MG63 (cell line): Measurements from ENCODE around the gene TCF7L2. TPM values are rescaled to one million over a fixed set of nuclear protein-coding genes. Genes with fewer than 3 reads are reported as not detected.

Experiments
- DNase-seq: peaks from one replicate; pipeline ENCODE4 v3.0.0-alpha.2; 2020
- H3K27me3 ChIP-seq: fragments of 250-450 bp; sonication (Bioruptor Pico); 2 replicates; pipeline ENCODE4 v1.5.1; 2020; ENCODE audit warnings: mild to moderate bottlenecking, moderate library complexity
- H3K36me3 ChIP-seq: fragments of 250-450 bp; sonication (Bioruptor Pico); 2 replicates; pipeline ENCODE4 v1.5.1; 2020; ENCODE audit warnings: mild to moderate bottlenecking, moderate library complexity
- H3K4me3 ChIP-seq: fragments of 250-450 bp; sonication (Bioruptor Pico); 2 replicates; pipeline ENCODE4 v1.5.1; 2020; ENCODE audit warnings: mild to moderate bottlenecking, moderate library complexity
- H3K9me3 ChIP-seq: fragments of 250-450 bp; sonication (Bioruptor Pico); 2 replicates; pipeline ENCODE4 v1.5.1; 2020; ENCODE audit warnings: mild to moderate bottlenecking, moderate library complexity
- total RNA-seq: library from RNA; depleted of rRNA; stranded (reverse); fragments of >200 nt; shearing (Covaris generic); gene quantifications from 2 replicates; pipeline ENCODE4 v1.2.3, GENCODE V29; 2014; ENCODE audit warnings: low replicate concordance

TCF7L2 gene
- total RNA-seq, 1 experiment from 2014 or later = 0.89 TPM

DNA sequence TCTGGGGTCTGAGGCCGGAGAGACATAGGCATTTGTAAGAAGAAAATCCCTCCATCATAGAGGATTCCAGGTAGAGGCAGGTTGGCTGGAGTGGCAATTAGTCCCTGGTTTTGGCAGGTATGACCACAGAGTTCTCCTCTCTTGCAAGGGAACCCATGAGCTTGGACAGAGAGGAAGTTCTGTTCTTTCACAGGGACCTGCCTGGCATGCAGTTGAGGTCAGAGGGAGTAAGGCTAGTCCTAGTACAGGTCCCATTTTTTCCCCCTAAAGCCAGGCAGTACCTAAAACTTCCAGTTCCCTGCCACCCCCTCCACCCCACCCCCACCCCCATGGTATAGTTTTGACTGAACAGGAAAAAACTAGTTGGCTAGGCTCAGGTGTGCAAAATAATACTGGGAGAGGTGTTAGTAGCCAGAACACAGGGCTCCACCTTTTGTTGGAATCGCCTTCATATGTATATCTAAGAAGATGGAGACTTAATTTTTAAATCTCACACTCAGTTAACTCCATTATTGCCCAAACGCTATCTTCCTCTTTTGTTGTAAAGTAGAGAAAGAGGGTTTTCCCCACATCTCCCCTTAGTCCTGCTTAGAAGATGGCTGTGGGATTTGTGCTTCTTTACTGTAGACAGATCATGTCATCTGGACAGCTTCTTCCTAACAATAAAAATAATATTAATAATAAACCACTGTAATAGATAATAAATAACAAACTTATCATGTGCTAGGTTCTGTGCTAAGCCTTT, 188.1 kb downstream of the TCF7L2 start:
- H3K9me3 ChIP-seq = no peaks in the 10 kb centered on the region
- H3K4me3 ChIP-seq = no peak overlapping the region
- no peaks in the 10 kb centered on the region for H3K27me3 ChIP-seq
- no peaks in the 10 kb centered on the region; the same call in 1 of the 2 replicates for H3K36me3 ChIP-seq
- no peak for DNase-seq

DNA sequence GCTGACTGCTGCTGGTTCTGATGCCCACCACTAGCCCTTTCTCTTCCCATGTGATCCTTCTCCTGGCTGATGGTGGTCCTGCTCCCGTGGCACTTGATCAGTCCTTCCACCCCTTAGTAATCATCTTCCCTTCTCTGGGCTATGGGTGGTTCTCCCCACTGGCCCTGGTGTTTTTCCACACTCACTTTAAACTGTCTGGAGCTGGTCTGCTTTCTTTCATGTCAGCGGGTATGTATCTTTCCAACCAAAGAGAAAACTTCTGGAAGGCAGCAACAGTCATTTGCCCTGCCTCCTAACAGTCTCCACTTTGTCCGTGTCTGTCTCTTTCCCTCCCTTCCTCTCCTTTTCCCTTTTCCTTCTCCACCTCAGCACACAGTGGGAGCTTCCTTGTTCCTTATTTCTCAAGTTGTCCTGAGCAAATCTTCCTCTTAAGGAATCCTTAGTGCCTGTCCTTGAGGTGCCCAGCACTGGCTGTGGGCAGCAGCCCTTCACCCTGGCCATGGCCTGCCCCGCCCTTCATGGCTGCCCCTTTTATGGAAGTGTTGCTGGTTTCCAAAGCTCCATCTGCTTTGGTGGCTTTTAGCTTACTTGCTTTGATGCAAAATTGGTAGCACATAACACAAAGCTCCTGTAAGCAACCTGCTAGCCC, 189.0 kb downstream of the TCF7L2 start:
- H3K9me3 ChIP-seq = no peaks in the 10 kb centered on the region
- H3K4me3 ChIP-seq = no peak overlapping the region
- no peak for DNase-seq
- no peaks in the 10 kb centered on the region for H3K27me3 ChIP-seq
- H3K36me3 ChIP-seq = no peaks in the 10 kb centered on the region; the same call in 1 of the 2 replicates

GRCh38 chr10:113139699-113140098, 189.7 kb downstream of the TCF7L2 start:
- no peaks in the 10 kb centered on the region for H3K27me3 ChIP-seq
- no peak overlapping the region for H3K4me3 ChIP-seq
- no peaks in the 10 kb centered on the region for H3K9me3 ChIP-seq
- no peak for DNase-seq
- no peaks in the 10 kb centered on the region; the same call in 1 of the 2 replicates for H3K36me3 ChIP-seq

DNA sequence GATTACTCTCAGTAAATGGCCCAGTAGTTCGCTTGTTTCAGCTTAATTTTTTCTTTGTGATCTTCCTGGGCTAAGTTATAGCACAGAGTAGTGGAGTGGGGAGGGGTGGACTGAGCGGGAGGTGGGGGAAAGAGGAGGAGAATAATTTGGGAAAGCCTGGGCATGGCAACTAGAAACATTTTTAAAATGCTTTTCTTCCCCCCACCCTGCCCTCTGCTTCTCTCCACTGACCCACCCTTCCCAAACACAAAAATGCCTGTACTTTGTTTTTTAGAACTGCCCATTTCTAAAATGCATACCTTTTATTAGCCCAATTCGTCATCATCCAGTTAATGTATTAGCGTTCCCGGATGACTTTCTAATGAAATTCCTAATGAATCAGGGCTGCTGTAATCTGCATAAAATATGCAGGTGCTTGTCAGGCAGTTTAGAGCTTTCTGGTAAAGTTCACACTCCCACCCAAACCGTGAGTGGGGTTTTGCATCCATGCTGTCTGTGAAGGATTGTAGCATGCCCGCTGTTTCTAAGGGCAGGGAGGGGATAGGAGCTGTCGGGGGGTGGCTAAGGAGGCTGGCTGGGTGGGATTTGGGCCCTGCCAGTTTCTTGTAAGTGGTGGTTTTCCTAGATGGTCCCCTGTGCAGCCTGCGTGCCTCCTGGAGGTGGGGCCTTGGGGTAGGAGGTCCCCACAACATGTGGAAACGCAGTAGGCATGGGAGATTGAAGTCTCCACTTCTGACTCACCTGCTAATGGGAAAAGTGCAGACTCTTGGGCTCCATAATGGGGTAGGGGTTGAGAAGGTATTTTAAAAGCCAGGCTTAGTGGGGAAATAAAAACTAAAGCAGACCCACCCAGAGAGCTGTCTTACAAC, 190.3 kb downstream of the TCF7L2 start:
- Histone ChIP-seq H3K27me3 (no peaks in the 10 kb centered on the region), H3K4me3 (no peak overlapping the region), H3K36me3 (peaks cover 1% of the 10 kb centered on the region; the same call in 1 of the 2 replicates), H3K9me3 (no peaks in the 10 kb centered on the region)
- DNase-seq = no peak

DNA sequence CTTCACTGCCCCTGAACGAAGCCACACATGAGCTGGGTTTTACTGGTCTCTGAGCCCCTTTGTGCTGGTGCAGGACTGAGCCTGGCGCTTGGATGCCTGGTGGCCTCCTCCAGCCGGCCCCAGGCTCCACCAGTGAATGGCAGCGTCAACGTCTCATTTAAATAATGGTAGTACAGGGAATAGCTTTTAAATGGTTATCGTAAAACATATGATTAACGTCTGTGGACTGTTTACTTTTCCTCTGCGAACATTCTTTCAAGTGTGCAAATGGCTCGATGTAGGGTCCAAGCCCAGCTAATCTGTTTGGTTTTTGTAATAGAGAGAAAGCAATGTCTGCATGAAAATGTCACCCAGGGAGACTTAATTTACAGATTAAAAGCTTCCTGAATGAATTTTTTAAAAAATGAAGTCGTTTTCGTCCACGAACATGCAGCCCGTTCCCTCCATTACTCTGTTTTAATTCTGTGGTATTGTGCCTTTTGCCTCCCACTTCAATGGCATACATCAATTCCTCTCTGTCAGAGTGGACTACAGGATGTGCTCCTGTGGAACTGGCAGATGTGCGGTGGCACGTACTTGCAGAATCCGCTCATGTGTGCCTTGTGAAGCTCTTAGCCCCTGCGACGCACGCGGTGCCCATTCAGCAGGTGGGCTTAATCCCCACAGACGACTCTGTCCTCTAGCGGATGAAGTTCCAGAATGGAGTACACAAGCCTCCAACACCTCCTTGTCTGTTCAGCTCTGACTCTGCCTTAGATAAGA, 192.7 kb downstream of the TCF7L2 start:
- no peaks in the 10 kb centered on the region for H3K9me3 ChIP-seq
- peaks cover 7% of the 10 kb centered on the region for H3K36me3 ChIP-seq
- DNase-seq = no peak
- no peak overlapping the region for H3K4me3 ChIP-seq
- no peaks in the 10 kb centered on the region for H3K27me3 ChIP-seq

DNA sequence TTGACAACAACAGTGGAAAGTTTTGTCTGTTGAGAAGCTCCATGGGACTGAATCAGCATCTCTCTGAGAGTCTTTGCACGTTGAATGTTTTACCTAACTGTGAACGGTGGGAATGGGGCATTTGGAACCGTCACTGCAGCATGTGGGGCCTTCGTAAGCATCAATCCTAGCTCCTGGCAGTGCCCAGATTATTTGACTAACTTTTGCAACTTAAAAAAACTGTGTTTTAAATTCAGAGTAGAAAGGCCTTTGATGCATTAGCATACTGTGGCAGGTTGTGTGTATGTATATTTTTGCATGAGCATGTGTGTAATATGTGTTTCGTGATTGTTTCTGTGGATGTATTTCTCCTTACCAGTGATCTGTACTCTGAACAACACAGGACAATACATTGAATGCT, 194.5 kb downstream of the TCF7L2 start:
- H3K9me3 ChIP-seq = no peaks in the 10 kb centered on the region
- DNase-seq = no peak
- H3K4me3 ChIP-seq = no peak overlapping the region
- peaks cover 7% of the 10 kb centered on the region for H3K36me3 ChIP-seq
- no peaks in the 10 kb centered on the region for H3K27me3 ChIP-seq

DNA sequence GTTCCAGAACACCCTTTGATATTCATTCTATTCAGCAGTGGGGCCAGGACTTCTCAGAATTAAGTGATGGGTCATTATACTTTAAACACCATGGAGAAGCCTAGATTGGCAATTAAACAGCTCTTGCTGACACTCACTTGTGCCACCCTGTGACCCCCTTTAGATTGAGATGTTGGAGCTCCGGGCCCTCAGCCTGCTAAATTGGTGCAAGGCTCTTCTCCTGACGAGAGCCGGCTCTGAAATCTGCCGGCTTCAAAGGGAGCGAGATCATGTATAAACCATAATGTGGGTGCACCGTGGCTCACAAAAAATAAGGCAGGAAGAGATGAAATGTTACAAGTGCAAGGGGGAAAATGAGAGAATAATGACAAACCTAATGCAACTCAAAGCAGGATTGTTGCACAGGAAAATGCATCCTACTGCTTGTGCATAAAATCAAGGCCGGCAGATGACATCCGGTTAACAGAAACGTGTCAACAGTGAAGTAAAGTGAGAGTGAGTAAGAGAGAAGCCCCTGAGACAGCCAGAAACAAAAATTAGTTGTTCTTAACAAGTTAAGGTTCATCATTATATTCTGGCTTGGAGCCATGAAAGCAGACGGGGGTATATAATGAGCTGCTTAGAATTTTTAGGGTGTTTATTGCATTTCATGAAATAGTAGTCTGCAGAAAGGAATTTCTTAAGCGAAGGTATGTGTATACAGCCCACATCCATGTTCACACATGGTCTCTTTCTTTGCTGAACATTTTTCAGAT, 198.2 kb downstream of the TCF7L2 start:
- no peaks in the 10 kb centered on the region for H3K9me3 ChIP-seq
- no peaks in the 10 kb centered on the region for H3K27me3 ChIP-seq
- no peak for DNase-seq
- H3K4me3 ChIP-seq = no peak overlapping the region
- H3K36me3 ChIP-seq = peaks cover 31% of the 10 kb centered on the region

DNA sequence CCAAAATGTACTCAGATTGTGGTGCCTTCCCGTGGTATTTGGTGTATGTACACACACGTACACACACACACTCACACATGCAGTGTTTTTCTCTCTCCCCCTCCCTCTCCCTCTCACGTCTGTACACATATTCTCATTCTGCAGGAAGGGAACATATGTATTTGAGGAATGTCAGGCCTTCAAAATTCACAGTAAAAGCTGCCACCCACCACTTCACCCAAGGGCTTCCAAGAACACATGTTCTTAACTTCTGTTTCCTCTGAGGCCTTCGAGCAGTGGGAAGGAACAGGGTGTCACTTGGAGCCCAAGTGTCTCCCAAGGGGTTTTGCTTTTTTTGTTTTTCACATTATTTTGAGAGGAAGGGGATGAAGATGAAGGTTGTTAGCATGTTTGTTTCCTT, 198.9 kb downstream of the TCF7L2 start:
- no peak for DNase-seq
- Histone ChIP-seq H3K36me3 (peaks cover 32% of the 10 kb centered on the region), H3K9me3 (no peaks in the 10 kb centered on the region), H3K4me3 (no peak overlapping the region), H3K27me3 (no peaks in the 10 kb centered on the region)

- Histone ChIP-seq H3K27me3 (no peaks in the 10 kb centered on the region), H3K4me3 (no peak overlapping the region), H3K36me3 (peaks cover 32% of the 10 kb centered on the region), H3K9me3 (no peaks in the 10 kb centered on the region)
- DNase-seq = no peak
Observed at GRCh38 chr10:113149626-113150025, 199.6 kb downstream of the TCF7L2 start.

DNA sequence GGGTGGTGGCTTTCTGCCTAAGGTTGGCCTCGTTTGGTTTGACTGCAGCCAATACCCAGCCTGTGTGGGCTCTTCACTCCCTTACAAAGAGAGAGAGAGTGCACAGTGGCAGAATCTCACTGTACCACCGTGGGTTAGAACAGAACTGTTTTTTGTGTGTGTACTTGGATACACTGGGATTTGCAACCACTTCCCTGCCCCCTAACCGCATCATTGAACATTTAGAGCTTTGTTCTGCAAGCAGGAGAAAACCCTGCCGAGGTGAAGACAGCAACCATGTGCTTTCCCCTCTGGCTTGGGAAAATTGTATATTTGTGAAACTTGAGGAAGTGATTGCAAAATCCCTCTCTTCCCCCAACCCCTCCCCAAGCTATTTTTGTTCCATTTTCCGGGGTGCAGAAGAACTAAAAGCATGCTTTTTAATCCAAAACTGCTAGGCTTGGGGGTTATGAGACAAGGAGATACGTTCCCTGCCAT, 201.2 kb downstream of the TCF7L2 start:
- Histone ChIP-seq H3K27me3 (no peaks in the 10 kb centered on the region), H3K36me3 (peaks cover 35% of the 10 kb centered on the region)
- DNase-seq = no peak

GRCh38 chr10:113153493-113154102, 203.6 kb downstream of the TCF7L2 start:
- Histone ChIP-seq H3K9me3 (no peaks in the 10 kb centered on the region), H3K36me3 (peaks cover 33% of the 10 kb centered on the region), H3K27me3 (no peaks in the 10 kb centered on the region), H3K4me3 (no peak overlapping the region)
- no peak for DNase-seq

More for the DNA sequence above, 201.2 kb downstream of the TCF7L2 start:
- Histone ChIP-seq H3K9me3 (no peaks in the 10 kb centered on the region), H3K4me3 (no peak overlapping the region)

GRCh38 chr10:113157441-113157840, 207.4 kb downstream of the TCF7L2 start:
- H3K36me3 ChIP-seq = peaks cover 20% of the 10 kb centered on the region
- no peak for DNase-seq
- H3K27me3 ChIP-seq = no peaks in the 10 kb centered on the region
- no peak overlapping the region for H3K4me3 ChIP-seq
- H3K9me3 ChIP-seq = no peaks in the 10 kb centered on the region

DNA sequence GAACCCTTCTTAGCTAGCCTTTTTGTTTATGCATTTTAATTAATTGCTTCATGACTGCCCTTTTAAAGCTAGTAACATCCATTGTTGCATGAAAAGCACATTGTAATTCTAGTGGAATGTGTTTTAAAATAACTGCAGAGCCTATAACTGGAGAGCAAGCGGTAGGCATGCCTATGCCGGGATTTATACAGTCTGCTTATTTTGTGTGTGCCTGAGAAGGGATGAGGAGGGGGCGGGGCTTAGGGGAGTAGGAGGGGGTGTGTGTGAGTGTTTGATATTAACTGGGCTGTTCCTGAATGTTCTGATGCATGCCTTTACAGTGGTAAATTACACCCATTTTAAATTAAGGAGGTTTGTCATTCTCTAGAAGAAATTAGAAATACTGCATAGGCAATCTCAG, 208.1 kb downstream of the TCF7L2 start:
- Histone ChIP-seq H3K9me3 (no peaks in the 10 kb centered on the region), H3K36me3 (peaks cover 13% of the 10 kb centered on the region), H3K27me3 (no peaks in the 10 kb centered on the region), H3K4me3 (no peak overlapping the region)
- no peak for DNase-seq

DNA sequence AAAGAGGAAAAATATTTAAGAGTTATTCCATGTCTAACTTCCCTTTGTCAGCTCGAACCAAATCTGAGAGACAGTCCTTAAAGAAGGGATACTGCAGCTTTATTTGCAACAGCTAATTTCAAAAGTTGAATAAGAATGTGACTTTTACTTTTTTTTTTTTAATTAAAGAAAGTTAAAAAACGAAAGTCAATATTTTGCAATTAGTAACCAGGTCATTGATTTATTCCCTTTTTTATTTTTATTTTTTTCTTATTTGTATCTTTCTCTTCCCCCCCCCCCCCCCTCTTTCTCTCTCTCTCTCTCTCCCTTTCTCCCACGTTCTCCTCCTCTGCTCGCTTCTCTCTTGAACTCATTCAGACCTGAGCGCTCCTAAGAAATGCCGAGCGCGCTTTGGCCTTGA, 209.5 kb downstream of the TCF7L2 start:
- H3K4me3 ChIP-seq = no peak overlapping the region
- no peak for DNase-seq
- H3K9me3 ChIP-seq = no peaks in the 10 kb centered on the region
- peaks cover 12% of the 10 kb centered on the region; the same call in 1 of the 2 replicates for H3K36me3 ChIP-seq
- no peaks in the 10 kb centered on the region for H3K27me3 ChIP-seq

DNA sequence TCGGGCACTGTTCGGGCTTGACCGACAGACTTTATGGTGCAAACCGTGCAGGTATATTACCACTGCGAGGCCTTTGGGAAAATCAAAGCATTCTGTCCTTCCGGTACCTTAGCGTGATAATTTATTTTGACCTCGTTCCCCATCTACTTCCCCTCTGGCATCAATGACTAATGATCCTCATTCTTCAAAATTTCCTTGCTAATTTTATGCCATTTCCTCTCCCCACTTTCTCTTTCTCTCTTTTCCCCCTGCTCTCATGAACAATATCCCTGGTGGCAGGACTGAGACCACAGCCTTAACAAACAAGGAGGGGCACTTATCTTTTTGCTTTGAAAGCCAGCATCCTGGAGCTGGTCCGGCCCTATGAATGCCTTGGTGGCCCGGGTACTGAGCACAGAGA, 210.6 kb downstream of the TCF7L2 start:
- Histone ChIP-seq H3K9me3 (no peaks in the 10 kb centered on the region), H3K4me3 (no peak overlapping the region), H3K36me3 (peaks cover 5% of the 10 kb centered on the region; the same call in 1 of the 2 replicates), H3K27me3 (no peaks in the 10 kb centered on the region)
- DNase-seq = no peak
